NOMO-1 treated with dmso at 0.1 percent for 144 hours (cell line): ENCODE data around the gene TAPBPL.
A peak's percentile ranks its signal among the peaks of the same experiment; 100 is the strongest.
"Not testable (repeated sequence)": the region's sequence is repeated elsewhere in the genome, so short reads cannot be mapped to it uniquely, and the experiment has no call there.

ENCODE experiments used
- DNase-seq: peaks from one replicate; lab custom pipeline; 2025; ENCODE audit not compliant: unreplicated experiment; lab: John Stamatoyannopoulos, UW

Gene TAPBPL

GRCh38 chr12:6451348-6452244, at the start of gene TAPBPL:
Gene TAPBPL (plus strand): TSS chr12:6452042. CDS start chr12:6452249, 207 bp downstream.
- DNase-seq, result peak; percentile 39

GRCh38 chr12:6404390-6404789, 47.5 kb upstream of the TAPBPL start:
- DNase-seq, result no peak

GRCh38 chr12:6405963-6406362, 45.9 kb upstream of the TAPBPL start:
- no peak for DNase-seq

GRCh38 chr12:6407236-6407954, 44.4 kb upstream of the TAPBPL start:
- DNase-seq, result no peak

GRCh38 chr12:6416596-6416995, 35.2 kb upstream of the TAPBPL start:
- DNase-seq, result peak; percentile 95

GRCh38 chr12:6418796-6419195, 33.0 kb upstream of the TAPBPL start:
- no peak for DNase-seq

GRCh38 chr12:6420364-6420763, 31.5 kb upstream of the TAPBPL start:
- DNase-seq, result no peak

GRCh38 chr12:6423267-6424007, 28.4 kb upstream of the TAPBPL start:
- DNase-seq, result peak; percentile 76

GRCh38 chr12:6424008-6424347, 27.9 kb upstream of the TAPBPL start:
- no peak for DNase-seq

GRCh38 chr12:6424866-6425265, 27.0 kb upstream of the TAPBPL start:
- DNase-seq, result no peak

- DNase-seq, result no peak
These were observed 26.0 kb upstream of the TAPBPL start for GRCh38 chr12:6425590-6426531.

GRCh38 chr12:6426882-6427671, 24.8 kb upstream of the TAPBPL start:
- no peak for DNase-seq

GRCh38 chr12:6427796-6428195, 24.0 kb upstream of the TAPBPL start:
- DNase-seq, result not testable (repeated sequence)

- no peak for DNase-seq
These were observed 23.5 kb upstream of the TAPBPL start for GRCh38 chr12:6428326-6428725.

- peak; percentile 55 for DNase-seq
These were observed 21.5 kb upstream of the TAPBPL start for GRCh38 chr12:6430124-6430989.

GRCh38 chr12:6432991-6433390, 18.9 kb upstream of the TAPBPL start:
- DNase-seq, result no peak

- no peak for DNase-seq
These were observed 17.4 kb upstream of the TAPBPL start for GRCh38 chr12:6434205-6435140.
